Esophagus squamous epithelium (tissue), 4 donors: ENCODE measurements around the gene APOL4.

Source experiments
- CTCF ChIP-seq, 6 experiments: fragments of 450-650 bp in 4 of 6; fragments of 200-600 bp in 2 of 6; sonication (generic) in 2 of 6; IDR thresholded peaks; one replicate each; pipeline ENCODE4 v1.5.1; 2016 to 2019; ENCODE audit warnings: antibody characterized with exemption in 6 of 6, mild to moderate bottlenecking in 4 of 6, moderate library complexity in 4 of 6
- POLR2A ChIP-seq, 4 donors: fragments of 450-650 bp; IDR thresholded peaks; one replicate each; pipeline ENCODE4 v1.6.1; 2017; ENCODE audit warnings: antibody characterized with exemption in 4 of 4, mild to moderate bottlenecking in 4 of 4, moderate library complexity in 3 of 4

- TF ChIP-seq CTCF (IDR thresholded peaks at IDR 0.05) (no peak), POLR2A (IDR thresholded peaks at IDR 0.05) (no peak)
Observed at GRCh38 chr22:36145881-36146280, 55.7 kb downstream of the APOL4 start.
